ENCODE data around the gene CSNK1D.

DNA sequence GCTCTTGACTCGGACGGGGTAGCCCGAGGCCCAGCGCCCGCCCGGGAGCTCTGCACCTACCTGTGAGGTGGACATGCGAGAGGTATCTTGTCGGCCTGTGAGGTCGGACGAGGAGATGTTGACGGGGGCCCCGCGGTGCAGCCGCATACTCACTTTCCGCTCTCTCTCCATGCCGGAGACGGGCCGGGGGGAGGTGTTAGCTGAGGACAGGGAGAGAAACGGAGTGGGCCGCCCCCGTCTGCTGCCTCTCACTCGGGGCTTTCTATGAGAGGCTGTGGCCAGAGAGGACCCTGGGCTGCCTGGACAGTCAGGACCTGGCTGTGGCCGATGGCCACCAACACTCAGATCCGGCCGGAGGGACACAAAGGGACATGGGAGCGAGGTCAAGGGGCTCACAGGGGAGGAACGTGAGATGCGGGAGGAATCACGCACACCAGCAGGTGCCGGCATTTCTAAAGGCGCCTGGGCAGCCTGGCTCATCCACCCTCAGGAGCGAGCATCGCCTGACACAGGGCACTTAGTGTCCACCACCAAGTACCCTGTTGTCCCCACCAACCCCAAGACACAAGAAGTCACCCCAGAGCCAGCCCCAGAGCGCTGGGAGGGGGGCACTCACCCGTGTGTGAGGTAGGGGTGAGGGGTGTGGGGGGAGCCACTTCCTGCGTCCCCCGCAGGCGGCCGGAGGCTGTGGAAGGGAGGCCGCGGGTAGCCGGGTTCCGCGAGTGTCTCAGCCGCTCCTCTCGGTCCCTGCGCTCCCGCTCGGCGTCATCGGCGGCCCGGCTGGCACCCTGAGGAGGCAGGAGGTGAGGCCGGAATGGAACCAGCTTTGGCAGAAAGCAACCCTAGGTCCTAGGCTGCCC lies 24.5 kb downstream of the CSNK1D start:
- TF ChIP-seq TAF1 (IDR thresholded peaks at IDR 0.05; ENCODE audit: borderline replicate concordance, insufficient read depth, low read length) (no peak), POLR2AphosphoS5 (IDR thresholded peaks at IDR 0.05; ENCODE audit: low read depth, low read length) (no peak), SIN3A (IDR thresholded peaks at IDR 0.05; ENCODE audit: borderline replicate concordance, insufficient read depth, low read length) (no peak)

Measured in PFSK-1 (cell line).